H1 (cell line): ENCODE data around the gene ZNF625. TPM values are rescaled to one million over a fixed set of nuclear protein-coding genes. Genes with fewer than 3 reads are reported as not detected.

ENCODE experiments used
- CTCF ChIA-PET: fragments of 300-600 bp; sonication (Branson Sonifier 250); formaldehyde crosslinking; loops from one replicate; lab custom pipeline; 2021; ENCODE audit not compliant: partially characterized antibody; lab: Charles Lee
- POLR2A ChIA-PET: fragments of 300-600 bp; sonication (Branson Sonifier 250); formaldehyde crosslinking; loops from one replicate; lab custom pipeline; 2021; ENCODE audit warnings: inconsistent platforms; ENCODE audit not compliant: partially characterized antibody; lab: Charles Lee
- DNase-seq, 2 experiments: peaks; one replicate each; pipeline versions ENCODE4 v3.0.0 to v3.0.0-alpha.2; 2010 to 2022; ENCODE audit warnings: low spot score in 2 of 2, low read depth in 1 of 2, mixed read lengths in 1 of 2
- FAIRE-seq: peaks from 2 replicates; lab custom pipeline; 2011; peaks lifted over from hg19 to GRCh38; lab: Jason Lieb, UNC
- H2AFZ ChIP-seq: 2 replicates; pipeline ENCODE4 v1.8.1; 2012; ENCODE audit warnings: low read length, inconsistent platforms
- H2AK5ac ChIP-seq: 2 replicates; pipeline ENCODE4 v1.6.1; 2013; ENCODE audit warnings: low read depth, low read length
- H2BK120ac ChIP-seq: replicated peaks from 2 replicates; pipeline ENCODE3; 2013; ENCODE audit warnings: low read depth, low read length, inconsistent platforms
- H2BK12ac ChIP-seq: 2 replicates; pipeline ENCODE4 v1.6.1; 2013; ENCODE audit warnings: low read depth, low read length
- H2BK15ac ChIP-seq: 2 replicates; pipeline ENCODE4 v1.6.1; 2013; ENCODE audit warnings: low read length
- H2BK20ac ChIP-seq: 2 replicates; pipeline ENCODE4 v1.6.1; 2013; ENCODE audit warnings: low read length
- H2BK5ac ChIP-seq: 2 replicates; pipeline ENCODE4 v1.6.1; 2013; ENCODE audit warnings: low read depth, low read length
- H3K14ac ChIP-seq: 2 replicates; pipeline ENCODE4 v1.6.1; 2013; ENCODE audit warnings: inconsistent platforms; ENCODE audit not compliant: insufficient read length
- H3K18ac ChIP-seq: 2 replicates; pipeline ENCODE4 v1.6.1; 2013; ENCODE audit warnings: low read length; ENCODE audit errors: extremely low read depth
- H3K23ac ChIP-seq: 2 replicates; pipeline ENCODE4 v1.6.1; 2013; ENCODE audit warnings: inconsistent platforms; ENCODE audit not compliant: insufficient read length
- H3K23me2 ChIP-seq: 2 replicates; pipeline ENCODE4 v1.6.1; 2013; ENCODE audit warnings: low read depth, low read length
- H3K27ac ChIP-seq: 2 replicates; pipeline ENCODE4 v1.6.1; 2011; ENCODE audit warnings: low read depth, low read length, inconsistent platforms
- H3K27me3 ChIP-seq, 4 experiments: replicated peaks in 1 of 4; 1 replicate in 1 of 4; 2 replicates in 3 of 4; pipeline versions ENCODE4 v1.6.1 to v1.8.1; 2011 to 2013; ENCODE audit warnings: low read length in 3 of 4, mild to moderate bottlenecking in 3 of 4, inconsistent platforms in 2 of 4, mixed read lengths in 2 of 4, moderate library complexity in 1 of 4; ENCODE audit not compliant: control insufficient read depth in 3 of 4, insufficient read depth in 3 of 4; ENCODE audit errors: extremely low read depth in 1 of 4
- H3K36me3 ChIP-seq, 4 experiments: 2 replicates each; pipeline versions ENCODE4 v1.6.1 to v1.8.1; 2011 to 2013; ENCODE audit warnings: mild to moderate bottlenecking in 4 of 4, low read length in 3 of 4, moderate library complexity in 2 of 4, control low read depth in 1 of 4, inconsistent platforms in 1 of 4; ENCODE audit not compliant: insufficient read depth in 4 of 4, control insufficient read depth in 2 of 4
- H3K4ac ChIP-seq: replicated peaks from 2 replicates; pipeline ENCODE3; 2013; ENCODE audit warnings: low read length, low read depth, mixed read lengths, inconsistent platforms; ENCODE audit not compliant: insufficient read length
- H3K4me1 ChIP-seq, 4 experiments: replicated peaks in 1 of 4; 1 replicate in 1 of 4; 2 replicates in 3 of 4; pipeline versions ENCODE4 v1.6.1 to v1.8.1; 2011 to 2013; ENCODE audit warnings: low read length in 3 of 4, inconsistent platforms in 2 of 4, mixed read lengths in 1 of 4; ENCODE audit not compliant: insufficient read depth in 4 of 4, control insufficient read depth in 3 of 4
- H3K4me2 ChIP-seq, 2 experiments: 2 replicates each; pipeline versions ENCODE4 v1.6.1 to v1.8.1; 2011 to 2013; ENCODE audit warnings: low read depth in 2 of 2, low read length in 2 of 2, control low read depth in 1 of 2, inconsistent platforms in 1 of 2, mild to moderate bottlenecking in 1 of 2; ENCODE audit not compliant: insufficient read depth in 1 of 2
- H3K4me3 ChIP-seq, 4 experiments: fragments of 200-600, 300-600 bp in 1 of 4; sonication (generic), shearing (Covaris generic), sonication (Bioruptor Twin) in 1 of 4; 2 replicates each; pipeline versions ENCODE4 v1.5.1 to v1.8.1; 2011 to 2016; ENCODE audit warnings: low read length in 4 of 4, low read depth in 3 of 4, control low read depth in 2 of 4, inconsistent platforms in 2 of 4, mild to moderate bottlenecking in 2 of 4, mixed read lengths in 1 of 4, moderate library complexity in 1 of 4; ENCODE audit not compliant: insufficient read depth in 2 of 4; ENCODE audit errors: extremely low read depth in 1 of 4
- H3K56ac ChIP-seq: replicated peaks from 2 replicates; pipeline ENCODE3; 2013; ENCODE audit warnings: low read depth, mild to moderate bottlenecking, mixed read lengths, low read length, inconsistent platforms; ENCODE audit not compliant: insufficient read length
- H3K79me1 ChIP-seq: 2 replicates; pipeline ENCODE4 v1.6.1; 2013; ENCODE audit warnings: low read depth, low read length, control low read depth
- H3K79me2 ChIP-seq, 2 experiments: 2 replicates each; pipeline versions ENCODE4 v1.6.1 to v1.8.1; 2012 to 2013; ENCODE audit warnings: low read length in 2 of 2, mild to moderate bottlenecking in 2 of 2, inconsistent platforms in 1 of 2; ENCODE audit not compliant: insufficient read depth in 2 of 2, control insufficient read depth in 1 of 2
- H3K9ac ChIP-seq, 4 experiments: replicated peaks in 1 of 4; 1 replicate in 1 of 4; 2 replicates in 3 of 4; pipeline versions ENCODE4 v1.6.1 to v1.8.1; 2011 to 2013; ENCODE audit warnings: low read depth in 3 of 4, low read length in 3 of 4, control low read depth in 2 of 4, mild to moderate bottlenecking in 2 of 4, moderate library complexity in 2 of 4, inconsistent platforms in 1 of 4; ENCODE audit errors: extremely low read depth in 1 of 4
- H3K9me3 ChIP-seq, 2 experiments: 2 replicates each; pipeline versions ENCODE4 v1.6.1 to v1.8.1; 2012 to 2013; ENCODE audit warnings: mild to moderate bottlenecking in 2 of 2, moderate library complexity in 2 of 2, control low read depth in 1 of 2, inconsistent platforms in 1 of 2, low read depth in 1 of 2, low read length in 1 of 2, mixed read lengths in 1 of 2; ENCODE audit not compliant: insufficient read depth in 2 of 2
- H4K20me1 ChIP-seq, 2 experiments: replicated peaks in 1 of 2; 2 replicates each; pipeline versions ENCODE3 to v1.8.1; 2011 to 2013; ENCODE audit warnings: inconsistent platforms in 2 of 2, low read length in 2 of 2, mild to moderate bottlenecking in 1 of 2; ENCODE audit not compliant: insufficient read depth in 2 of 2, control insufficient read depth in 1 of 2
- H4K5ac ChIP-seq: 2 replicates; pipeline ENCODE4 v1.6.1; 2013; ENCODE audit warnings: low read length, low read depth, mixed read lengths, inconsistent platforms; ENCODE audit not compliant: insufficient read length
- H4K8ac ChIP-seq: 2 replicates; pipeline ENCODE4 v1.8.0; 2013; ENCODE audit warnings: mild to moderate bottlenecking, moderate library complexity, low read length, inconsistent platforms; ENCODE audit not compliant: insufficient read depth; ENCODE audit errors: extremely low read depth
- H4K91ac ChIP-seq: replicated peaks from 2 replicates; pipeline ENCODE3; 2013; ENCODE audit warnings: low read length, mixed read lengths, inconsistent platforms; ENCODE audit not compliant: insufficient read length
- ASH2L ChIP-seq: fragments of 200-600, 300-600 bp; sonication (generic); IDR thresholded peaks from one replicate; pipeline ENCODE4 v1.7.1; 2017; ENCODE audit warnings: low read length
- MAFK ChIP-seq: IDR thresholded peaks from 2 replicates; pipeline ENCODE4 v1.6.1; 2012; ENCODE audit warnings: low read depth, mild to moderate bottlenecking, improper control_type of control experiment, low read length
- NANOG ChIP-seq: IDR thresholded peaks from 2 replicates; pipeline ENCODE4 v1.6.1; 2011; ENCODE audit warnings: low read length, low read depth, mild to moderate bottlenecking, inconsistent platforms; ENCODE audit not compliant: insufficient read depth, poor library complexity, severe bottlenecking
- NRF1 ChIP-seq: IDR thresholded peaks from 2 replicates; pipeline ENCODE4 v1.6.1; 2011; ENCODE audit warnings: mild to moderate bottlenecking, low read depth, low read length, improper control_type of control experiment
- SIX5 ChIP-seq: IDR thresholded peaks from 2 replicates; pipeline ENCODE4 v1.6.1; 2011; ENCODE audit warnings: mild to moderate bottlenecking, low read depth, low read length
- WGBS, 2 experiments: shearing (Covaris generic) in 1 of 2; methylation state at CpG; one replicate each; pipeline versions ENCODE4 v1.1.6 to v1.1.7; 2013 to 2015; ENCODE audit warnings: low lambda C conversion rate in 2 of 2, mixed read lengths in 2 of 2, inconsistent platforms in 1 of 2, low coverage in 1 of 2, missing lambda C conversion rate in 1 of 2; ENCODE audit not compliant: insufficient replicate concordance in 2 of 2, insufficient coverage in 1 of 2, insufficient read length in 1 of 2; ENCODE audit errors: extremely low coverage in 1 of 2, missing lambda C conversion rate in 1 of 2; 5-methylcytosine and 5-hydroxymethylcytosine counted together
- polyA plus RNA-seq, 7 experiments: library from polyadenylated mRNA; depleted of rRNA in 3 of 7; stranded (reverse) in 5 of 7; unstranded in 2 of 7; fragments of >200 nt in 5 of 7; fragments of 200-250 nt in 2 of 7; gene quantifications; 1 replicate in 5 of 7; 2 replicates in 1 of 7; 4 replicates in 1 of 7; pipeline versions ENCODE4 v1.2.1 to v1.2.3, GENCODE V29; 2011 to 2013; ENCODE audit warnings: missing spikeins in 2 of 7, mixed read lengths in 2 of 7
- total RNA-seq: library from RNA; stranded (reverse); fragmentation: NEBNext Ultra II Directional; extraction: Animal tissue kit (Norgen Biotek cat#: 25700); gene quantifications from 2 replicates; pipeline ENCODE4 v1.2.1, GENCODE V29; 2021

The ZNF625 gene
- total and polyA plus RNA-seq, 2 of the 8 experiments (the other 6 are each of a cell fraction or from before 2014, with no cell fraction given), result 2.5 to 26.8 TPM

DNA sequence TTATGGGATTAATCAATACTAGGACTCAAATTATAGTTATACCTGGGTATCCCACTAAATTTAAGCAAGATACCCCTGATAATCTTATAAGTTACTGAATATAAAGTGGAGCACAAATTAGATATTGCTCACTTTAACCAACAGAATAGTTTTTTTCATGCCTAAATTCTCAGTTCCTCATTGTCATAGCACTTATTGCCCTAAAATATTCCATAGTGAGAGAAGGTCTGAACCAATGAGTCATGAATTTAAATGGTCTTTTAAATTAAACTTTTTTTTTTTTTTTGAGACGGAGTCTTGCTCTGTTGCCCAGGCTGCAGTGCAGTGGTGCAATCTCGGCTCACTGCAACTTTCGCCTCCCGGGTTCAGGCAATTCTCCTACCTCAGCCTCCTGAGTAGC lies 48.8 kb upstream of the ZNF625 start:
- H4K20me1 ChIP-seq, result no peaks in the 10 kb centered on the region
- H2AK5ac ChIP-seq, result no peak overlapping the region
- H3K4me3 ChIP-seq, result no peak overlapping the region
- no peaks in the 10 kb centered on the region for H3K4me1 ChIP-seq
- H3K56ac ChIP-seq, result no peak overlapping the region
- H3K9me3 ChIP-seq, result peaks cover 41 to 50% of the 10 kb centered on the region in 2 experiments
- no peak overlapping the region for H2BK5ac ChIP-seq
- no peak overlapping the region for H2BK120ac ChIP-seq
- no peak overlapping the region for H4K91ac ChIP-seq
- no peaks in the 10 kb centered on the region for H3K27me3 ChIP-seq
- no peak overlapping the region for H2BK20ac ChIP-seq
- no peak overlapping the region for H2AFZ ChIP-seq
- 0 out of 8 replicates have a peak, but pooled peaks cover 0 to 7% (median 0%) of the 10 kb centered on the region in 4 experiments for H3K36me3 ChIP-seq
- no peak overlapping the region for H2BK12ac ChIP-seq
- DNase-seq, result no peak
- no peak overlapping the region for H2BK15ac ChIP-seq
- H3K23me2 ChIP-seq, result no peaks in the 10 kb centered on the region
- H3K9ac ChIP-seq, result no peak overlapping the region
- no peak overlapping the region for H4K8ac ChIP-seq
- ChIA-PET POLR2A (no interaction called here), CTCF (no interaction called here)
- WGBS, 2 experiments, result 87% methylated on average over 4 of the region's 4 CpGs; no CpG with 5 or more reads in 1 of the 2 experiments
- H3K79me2 ChIP-seq, result no peaks in the 10 kb centered on the region
- no peak overlapping the region for H3K23ac ChIP-seq
- no peak overlapping the region for H4K5ac ChIP-seq
- no peak overlapping the region for H3K27ac ChIP-seq
- no peak overlapping the region for H3K4me2 ChIP-seq
- no peaks in the 10 kb centered on the region for H3K79me1 ChIP-seq
- no peak overlapping the region for H3K4ac ChIP-seq
- no peak overlapping the region for H3K18ac ChIP-seq
- FAIRE-seq, result no peak
- H3K14ac ChIP-seq, result no peak overlapping the region
- TF ChIP-seq SIX5, result no peak
- TF ChIP-seq MAFK, result no peak
- TF ChIP-seq ASH2L, result no peak
- TF ChIP-seq NANOG, result no peak
- no peak for TF ChIP-seq NRF1
